ENCODE data around the gene MYO5B. TPM values are rescaled to one million over a fixed set of nuclear protein-coding genes. Genes with fewer than 3 reads are reported as not detected.
A peak's percentile ranks its signal among the peaks of the same experiment; 100 is the strongest.

Gene MYO5B
- total and polyA plus RNA-seq, 2 experiments from 2014 or later: 20.3 to 41.9 TPM

DNA sequence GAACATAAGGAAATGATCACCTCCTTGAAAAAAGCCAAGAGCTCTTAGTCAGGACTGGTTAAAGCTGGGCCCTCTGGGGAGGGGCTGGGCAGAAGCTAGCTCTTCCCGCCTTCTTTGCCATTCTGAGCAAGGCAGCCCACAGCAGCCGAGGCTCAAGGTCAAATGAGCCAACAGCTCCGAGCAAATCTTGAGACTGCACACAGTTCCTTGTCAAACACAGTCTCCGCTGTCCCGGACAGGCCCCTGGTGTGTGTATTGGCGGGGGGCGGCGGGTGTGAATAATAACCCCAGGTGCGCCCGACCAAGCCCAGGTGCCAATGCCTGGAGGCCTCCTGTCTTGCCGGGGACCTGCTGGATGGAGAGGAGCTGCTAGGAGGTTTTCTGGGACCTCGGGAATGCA, 335.2 kb downstream of the MYO5B start:
- TF ChIP-seq, protein P1, sequence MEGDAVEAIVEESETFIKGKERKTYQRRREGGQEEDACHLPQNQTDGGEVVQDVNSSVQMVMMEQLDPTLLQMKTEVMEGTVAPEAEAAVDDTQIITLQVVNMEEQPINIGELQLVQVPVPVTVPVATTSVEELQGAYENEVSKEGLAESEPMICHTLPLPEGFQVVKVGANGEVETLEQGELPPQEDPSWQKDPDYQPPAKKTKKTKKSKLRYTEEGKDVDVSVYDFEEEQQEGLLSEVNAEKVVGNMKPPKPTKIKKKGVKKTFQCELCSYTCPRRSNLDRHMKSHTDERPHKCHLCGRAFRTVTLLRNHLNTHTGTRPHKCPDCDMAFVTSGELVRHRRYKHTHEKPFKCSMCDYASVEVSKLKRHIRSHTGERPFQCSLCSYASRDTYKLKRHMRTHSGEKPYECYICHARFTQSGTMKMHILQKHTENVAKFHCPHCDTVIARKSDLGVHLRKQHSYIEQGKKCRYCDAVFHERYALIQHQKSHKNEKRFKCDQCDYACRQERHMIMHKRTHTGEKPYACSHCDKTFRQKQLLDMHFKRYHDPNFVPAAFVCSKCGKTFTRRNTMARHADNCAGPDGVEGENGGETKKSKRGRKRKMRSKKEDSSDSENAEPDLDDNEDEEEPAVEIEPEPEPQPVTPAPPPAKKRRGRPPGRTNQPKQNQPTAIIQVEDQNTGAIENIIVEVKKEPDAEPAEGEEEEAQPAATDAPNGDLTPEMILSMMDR (IDR thresholded peaks at IDR 0.05; ENCODE audit: poor library complexity): no peak
- TF ChIP-seq EZH2 (IDR thresholded peaks at IDR 0.05; ENCODE audit: borderline replicate concordance) (no peak), EZH2phosphoT487 (IDR thresholded peaks at IDR 0.05; ENCODE audit: low read depth, severe bottlenecking, unreplicated experiment) (no peak)
- H3K9me3 ChIP-seq (ENCODE audit: low read depth): no peaks in the 10 kb centered on the region
- no peak overlapping the region for H2AFZ ChIP-seq
- 74% methylated on average over 12 of the region's 12 CpGs for WGBS (ENCODE audit: low lambda C conversion rate, missing lambda C conversion rate)
- peak; percentile 20 for DNase-seq (ENCODE audit: low spot score)
- peaks cover 14% of the 10 kb centered on the region for H3K4me1 ChIP-seq (ENCODE audit: insufficient read depth)
- H3K4me2 ChIP-seq: no peak overlapping the region
- no peak overlapping the region for H3K4me3 ChIP-seq
- H3K27ac ChIP-seq: peak overlapping the region; percentile 64
- H3K79me2 ChIP-seq: no peaks in the 10 kb centered on the region
- H3K27me3 ChIP-seq: no peaks in the 10 kb centered on the region
- H4K20me1 ChIP-seq (ENCODE audit: insufficient read depth, poor library complexity, severe bottlenecking): no peaks in the 10 kb centered on the region
- H3K9me2 ChIP-seq (replicated peaks; ENCODE audit: insufficient read depth): no peaks in the 10 kb centered on the region
- H3K36me3 ChIP-seq (replicated peaks; ENCODE audit: insufficient read depth, low read depth): no peaks in the 10 kb centered on the region

DNA sequence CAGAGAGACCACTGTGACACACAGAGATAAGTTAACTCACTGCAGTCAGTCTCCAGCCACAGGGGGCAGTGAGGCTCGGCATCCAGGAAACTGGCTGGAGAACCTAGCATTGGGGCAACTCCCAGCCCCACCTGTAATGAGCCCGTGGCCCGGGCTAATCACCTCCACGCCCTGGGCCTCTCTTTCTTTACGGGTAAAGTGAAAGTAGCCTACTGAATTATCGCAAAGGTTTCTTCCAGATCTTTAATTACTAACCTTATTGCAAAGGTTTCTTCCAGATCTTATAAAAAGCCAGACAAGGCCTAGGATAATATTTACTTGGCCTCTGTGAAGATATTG, 336.0 kb downstream of the MYO5B start:
- no peaks in the 10 kb centered on the region for H3K9me2 ChIP-seq (replicated peaks; ENCODE audit: insufficient read depth)
- H3K4me2 ChIP-seq: peak overlapping the region; percentile 11
- H3K27me3 ChIP-seq: no peaks in the 10 kb centered on the region
- DNase-seq (ENCODE audit: low spot score): no peak
- no peaks in the 10 kb centered on the region for H3K79me2 ChIP-seq
- H3K4me1 ChIP-seq (ENCODE audit: insufficient read depth): peaks cover 14% of the 10 kb centered on the region
- no peak overlapping the region for H2AFZ ChIP-seq
- no peaks in the 10 kb centered on the region for H4K20me1 ChIP-seq (ENCODE audit: insufficient read depth, poor library complexity, severe bottlenecking)
- peak overlapping the region; percentile 64 for H3K27ac ChIP-seq
- TF ChIP-seq, protein P1 (IDR thresholded peaks at IDR 0.05; ENCODE audit: poor library complexity): no peak
- TF ChIP-seq EZH2phosphoT487 (IDR thresholded peaks at IDR 0.05; ENCODE audit: low read depth, severe bottlenecking, unreplicated experiment) (no peak), EZH2 (IDR thresholded peaks at IDR 0.05; ENCODE audit: borderline replicate concordance) (no peak)
- 54% methylated on average over 6 of the region's 6 CpGs for WGBS (ENCODE audit: low lambda C conversion rate, missing lambda C conversion rate)
- H3K36me3 ChIP-seq (replicated peaks; ENCODE audit: insufficient read depth, low read depth): no peaks in the 10 kb centered on the region
- H3K4me3 ChIP-seq: no peak overlapping the region
- H3K9me3 ChIP-seq (ENCODE audit: low read depth): no peaks in the 10 kb centered on the region

DNA sequence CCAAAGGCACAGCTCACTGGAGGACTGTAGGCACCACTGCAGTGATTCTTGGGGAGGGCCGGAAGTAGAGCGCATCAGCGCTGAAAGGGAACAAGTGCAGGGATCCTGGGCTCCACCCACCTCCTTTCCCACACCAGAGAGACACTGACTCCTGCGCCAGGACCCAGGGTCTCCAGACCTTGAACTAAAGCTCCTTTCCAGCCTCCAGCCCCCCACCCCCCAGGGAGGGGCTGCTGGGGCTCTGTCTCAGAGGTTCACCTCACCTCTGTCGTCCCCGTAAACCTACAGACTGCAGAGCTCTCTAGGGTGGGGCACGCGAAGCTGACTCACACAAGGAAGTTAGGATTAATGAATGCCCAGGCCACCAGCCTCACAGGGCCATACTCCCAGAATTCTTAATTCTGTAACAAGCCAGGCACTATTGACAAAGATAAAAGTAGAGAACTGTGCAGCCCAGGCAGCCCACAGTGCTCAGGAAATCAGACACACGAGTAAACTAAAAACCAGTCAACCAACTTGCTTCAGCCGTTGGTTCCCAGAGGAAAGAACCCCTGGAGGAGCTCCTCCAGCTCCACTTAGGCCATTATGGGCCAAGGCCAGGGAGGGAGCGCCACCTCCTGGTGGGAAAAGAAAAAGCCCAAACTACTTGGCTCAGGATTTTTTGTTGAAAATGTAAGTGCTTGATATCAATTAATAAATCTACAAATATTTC, 336.5 kb downstream of the MYO5B start:
- Histone ChIP-seq H3K9me2 (replicated peaks; ENCODE audit: insufficient read depth) (no peaks in the 10 kb centered on the region), H3K27ac (peak overlapping the region; percentile 64), H3K27me3 (no peaks in the 10 kb centered on the region), H3K4me3 (no peak overlapping the region), H2AFZ (no peak overlapping the region), H4K20me1 (ENCODE audit: insufficient read depth, poor library complexity, severe bottlenecking) (no peaks in the 10 kb centered on the region), H3K36me3 (replicated peaks; ENCODE audit: insufficient read depth, low read depth) (no peaks in the 10 kb centered on the region), H3K4me1 (ENCODE audit: insufficient read depth) (peaks cover 14% of the 10 kb centered on the region), H3K9me3 (ENCODE audit: low read depth) (no peaks in the 10 kb centered on the region), H3K79me2 (no peaks in the 10 kb centered on the region), H3K4me2 (peak overlapping the region; percentile 26)
- TF ChIP-seq, protein P1 (IDR thresholded peaks at IDR 0.05; ENCODE audit: poor library complexity): peak; percentile 99
- TF ChIP-seq EZH2 (IDR thresholded peaks at IDR 0.05; ENCODE audit: borderline replicate concordance): no peak
- no peak for TF ChIP-seq EZH2phosphoT487 (IDR thresholded peaks at IDR 0.05; ENCODE audit: low read depth, severe bottlenecking, unreplicated experiment)
- DNase-seq (ENCODE audit: low spot score): peak; percentile 86
- WGBS (ENCODE audit: low lambda C conversion rate, missing lambda C conversion rate): 51% methylated on average over 11 of the region's 11 CpGs

Measured in hepatocyte (in vitro differentiated cells).